Activated CD8-positive, alpha-beta memory T cell treated with anti-CD3 and anti-CD28 coated beads for 36 hours (primary cell): Measurements from ENCODE around the gene HLCS. TPM values are rescaled to one million over a fixed set of nuclear protein-coding genes. Genes with fewer than 3 reads are reported as not detected.
"Not testable (repeated sequence)": the region's sequence is repeated elsewhere in the genome, so short reads cannot be mapped to it uniquely, and the experiment has no call there.

ENCODE experiments used
- CTCF ChIA-PET: fragments of 350-600 bp; sonication (Branson Sonifier 250); formaldehyde crosslinking; loops from one replicate; lab custom pipeline; 2021; ENCODE audit warnings: antibody characterized with exemption; lab: Charles Lee
- POLR2A ChIA-PET: fragments of 350-600 bp; sonication (Branson Sonifier 250); formaldehyde crosslinking; loops from one replicate; lab custom pipeline; 2021; ENCODE audit warnings: antibody characterized with exemption; lab: Charles Lee
- total RNA-seq, 2 experiments: library from RNA; stranded (reverse); gene quantifications; one replicate each; pipeline ENCODE4 v1.2.3, GENCODE V29; 2021

HLCS gene
- total RNA-seq, 2 experiments from 2014 or later = 14.7 to 14.8 TPM

- POLR2A ChIA-PET = interaction anchor here (0.6 to 0.7 kb wide), 3 partner anchors 26 to 598 kb away, joined by 3 to 5 read pairs (median 3); no protein-coding TSS in a partner anchor
- CTCF ChIA-PET = interaction anchor here (0.7 to 1.1 kb wide), 2 partner anchors 24 to 45 kb away, joined by 3 to 4 read pairs; no protein-coding TSS in a partner anchor
Measured at GRCh38 chr21:36964827-36965719, 1.4 kb downstream of the HLCS start.

GRCh38 chr21:36964398-36964797 lies 2.1 kb downstream of the HLCS start:
- ChIA-PET CTCF (no interaction called here), POLR2A (no interaction called here)

- CTCF ChIA-PET = interaction anchor here (1.0 kb wide), 1 partner anchor 28 kb away, joined by 3 read pairs; no protein-coding TSS in a partner anchor
- POLR2A ChIA-PET = no interaction called here
Measured at GRCh38 chr21:36962098-36962780, 4.2 kb downstream of the HLCS start.

- ChIA-PET POLR2A (no interaction called here), CTCF (no interaction called here)
Measured at GRCh38 chr21:36960676-36961284, 5.7 kb downstream of the HLCS start.

GRCh38 chr21:36959020-36959835 lies 7.2 kb downstream of the HLCS start:
- CTCF ChIA-PET = no interaction called here
- POLR2A ChIA-PET = no interaction called here

GRCh38 chr21:36955783-36956182 lies 10.7 kb downstream of the HLCS start:
- POLR2A ChIA-PET = no interaction called here
- CTCF ChIA-PET = interaction anchor here (0.9 kb wide), 1 partner anchor 18 kb away, joined by 3 read pairs; no protein-coding TSS in a partner anchor

GRCh38 chr21:36952331-36952730 lies 14.1 kb downstream of the HLCS start:
- POLR2A ChIA-PET, CTCF ChIA-PET: not testable (repeated sequence)

- ChIA-PET CTCF (interaction anchor here (0.6 kb wide), 1 partner anchor 367 kb away, joined by 4 read pairs; no protein-coding TSS in a partner anchor), POLR2A (interaction anchor here (0.5 kb wide), 1 partner anchor 81 kb away, joined by 3 read pairs; no protein-coding TSS in a partner anchor)
Measured at GRCh38 chr21:36949171-36950141, 17.0 kb downstream of the HLCS start.

- POLR2A ChIA-PET = interaction anchor here (0.5 kb wide), 1 partner anchor 82 kb away, joined by 3 read pairs; no protein-coding TSS in a partner anchor
Measured at GRCh38 chr21:36948686-36949085, 17.8 kb downstream of the HLCS start.

GRCh38 chr21:36946949-36947356 lies 19.5 kb downstream of the HLCS start:
- CTCF ChIA-PET = no interaction called here

More at GRCh38 chr21:36948686-36949085, 17.8 kb downstream of the HLCS start:
- CTCF ChIA-PET = interaction anchor here (0.6 to 0.7 kb wide), 4 partner anchors 17 to 366 kb away, joined by 3 to 4 read pairs (median 3); no protein-coding TSS in a partner anchor

GRCh38 chr21:36945496-36946138 lies 20.9 kb downstream of the HLCS start:
- POLR2A ChIA-PET = no interaction called here
- CTCF ChIA-PET = interaction anchor here (0.6 kb wide), 1 partner anchor 258 kb away, joined by 3 read pairs; no protein-coding TSS in a partner anchor

More at GRCh38 chr21:36946949-36947356, 19.5 kb downstream of the HLCS start:
- POLR2A ChIA-PET = no interaction called here

- ChIA-PET CTCF (interaction anchor here (0.7 kb wide), 1 partner anchor 14 kb away, joined by 4 read pairs; no protein-coding TSS in a partner anchor), POLR2A (no interaction called here)
Measured at GRCh38 chr21:36936361-36937135, 29.9 kb downstream of the HLCS start.

GRCh38 chr21:36934864-36935420 lies 31.5 kb downstream of the HLCS start:
- CTCF ChIA-PET = no interaction called here
- POLR2A ChIA-PET = no interaction called here

- POLR2A ChIA-PET = interaction anchor here (0.6 kb wide), 1 partner anchor 559 kb away, joined by 3 read pairs; no protein-coding TSS in a partner anchor
- CTCF ChIA-PET = interaction anchor here (0.6 kb wide), 1 partner anchor 16 kb away, joined by 3 read pairs; no protein-coding TSS in a partner anchor
Measured at GRCh38 chr21:36932161-36932816, 34.2 kb downstream of the HLCS start.

- ChIA-PET CTCF (interaction anchor here (0.6 to 3.1 kb wide), 2 partner anchors 299 to 532 kb away, joined by 3 to 15 read pairs; no protein-coding TSS in a partner anchor), POLR2A (no interaction called here)
Measured at GRCh38 chr21:36929622-36930021, 36.8 kb downstream of the HLCS start.
